ENCODE results near the gene SUSD5.

Gene SUSD5

GRCh38 chr3:33218446-33219174 lies at the start of gene SUSD5:
Gene SUSD5 (minus strand): TSS chr3:33218810. CDS start chr3:33218797, 13 bp downstream.
- peak; percentile 56 for DNase-seq (ENCODE audit: low spot score)

- no peak for DNase-seq (ENCODE audit: low spot score)
These were observed 41.5 kb upstream of the SUSD5 start for GRCh38 chr3:33260104-33260503.

DNA sequence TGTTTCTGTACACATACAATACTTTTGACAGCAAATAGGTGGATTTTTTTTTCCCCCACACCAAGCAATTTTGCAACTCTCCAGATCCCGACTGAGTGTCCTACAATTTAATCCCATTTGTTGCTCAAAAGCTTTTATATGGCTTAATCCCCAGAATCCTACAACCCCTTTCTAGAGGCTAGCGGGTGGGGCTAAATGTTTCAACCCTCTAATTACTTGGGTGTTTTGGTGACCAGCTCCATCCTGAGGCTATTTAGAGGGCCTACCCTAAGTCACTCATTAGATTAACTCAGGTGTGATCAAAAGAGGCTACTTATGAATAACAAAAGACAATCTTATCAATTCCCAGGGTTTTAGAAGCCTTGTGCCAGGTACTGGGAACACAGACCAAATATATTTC lies 37.6 kb upstream of the SUSD5 start:
- DNase-seq (ENCODE audit: low spot score) = no peak

GRCh38 chr3:33250712-33251111 lies 32.1 kb upstream of the SUSD5 start:
- DNase-seq (ENCODE audit: low spot score) = no peak

DNA sequence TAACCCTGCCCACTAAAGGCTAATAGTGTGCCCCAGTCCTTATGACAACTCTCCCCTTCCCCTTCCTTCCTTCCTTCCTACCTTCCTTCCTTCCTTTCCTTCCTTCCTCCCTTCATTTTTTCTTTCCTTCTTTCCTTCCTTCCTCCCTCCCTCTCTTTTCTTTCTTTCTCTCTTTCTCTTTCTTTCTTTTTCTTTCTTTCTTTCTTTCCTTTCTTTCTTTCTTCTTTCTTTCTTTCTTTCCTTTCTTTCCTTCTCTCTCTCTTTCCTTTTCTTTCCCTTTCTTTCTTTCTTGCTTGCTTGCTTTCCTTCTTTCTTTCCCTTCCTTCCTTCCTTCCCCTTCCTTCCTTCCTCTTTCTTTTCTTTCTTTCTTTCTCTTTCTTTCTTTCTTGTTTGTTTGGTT lies 28.2 kb upstream of the SUSD5 start:
- DNase-seq (ENCODE audit: low spot score) = no peak

DNA sequence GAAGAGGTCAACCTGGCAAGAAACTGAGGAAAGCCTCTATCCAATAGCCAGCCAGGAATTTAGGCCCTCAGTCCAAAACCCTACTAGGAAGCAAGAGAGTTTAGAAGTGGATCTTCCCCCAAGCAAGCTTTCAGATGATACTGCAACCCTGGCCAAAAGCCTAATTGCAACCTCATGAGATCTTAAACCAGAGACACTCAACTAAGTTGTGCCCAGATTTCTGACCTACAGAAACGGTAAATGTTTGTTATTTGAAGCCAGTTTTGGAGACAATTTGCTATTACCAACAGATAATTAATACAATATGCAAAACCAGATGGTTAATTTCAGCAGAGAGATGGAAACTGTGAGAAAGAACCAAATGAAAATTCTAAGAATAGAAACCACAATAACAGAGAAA lies 21.7 kb upstream of the SUSD5 start:
- DNase-seq (ENCODE audit: low spot score) = no peak

DNA sequence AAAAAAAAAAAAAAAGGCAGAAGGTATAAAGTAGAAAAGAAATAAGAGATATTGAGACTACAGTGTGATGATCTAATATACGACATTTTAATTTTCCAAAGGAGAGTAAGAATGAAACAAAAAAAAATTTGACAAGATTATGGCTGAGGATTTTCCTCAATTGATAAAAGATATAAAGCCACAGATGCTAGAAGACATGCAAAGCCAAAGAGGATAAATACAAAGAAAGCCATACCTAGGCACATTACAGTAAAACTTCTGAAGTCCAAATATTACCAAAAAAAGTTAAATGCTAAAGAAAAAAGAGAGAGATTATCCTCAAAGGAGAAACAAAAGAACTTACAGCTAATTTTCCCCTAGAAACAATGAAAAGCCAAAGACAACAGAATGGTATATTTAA lies 20.3 kb upstream of the SUSD5 start:
- no peak for DNase-seq (ENCODE audit: low spot score)

GRCh38 chr3:33237439-33237838 lies 18.8 kb upstream of the SUSD5 start:
- no peak for DNase-seq (ENCODE audit: low spot score)

DNA sequence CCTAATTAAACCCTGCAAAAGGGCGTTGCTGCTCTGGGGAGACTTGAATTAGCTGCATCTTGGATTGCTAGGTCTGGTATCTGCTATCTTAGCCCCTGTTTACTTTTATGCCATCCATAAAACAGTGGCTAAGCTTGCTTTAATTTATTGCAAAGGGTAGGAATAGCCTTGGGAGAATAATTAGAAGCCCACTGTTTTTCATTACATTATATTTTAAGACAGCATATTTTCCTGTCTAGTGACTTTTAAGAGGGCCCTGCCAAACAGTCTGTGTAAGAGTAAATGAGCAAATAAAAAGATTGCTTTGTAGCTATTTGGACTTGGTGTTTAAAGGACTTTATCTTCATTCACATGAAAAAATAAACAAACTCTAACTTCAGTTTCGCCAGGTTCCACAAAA lies 17.4 kb upstream of the SUSD5 start:
- DNase-seq (ENCODE audit: low spot score) = no peak

- no peak for DNase-seq (ENCODE audit: low spot score)
These were observed 15.3 kb upstream of the SUSD5 start for GRCh38 chr3:33233884-33234283.

GRCh38 chr3:33231756-33232465 lies 13.3 kb upstream of the SUSD5 start:
- DNase-seq (ENCODE audit: low spot score) = no peak

- DNase-seq (ENCODE audit: low spot score) = no peak
These were observed 11.3 kb upstream of the SUSD5 start for GRCh38 chr3:33229947-33230346.

DNA sequence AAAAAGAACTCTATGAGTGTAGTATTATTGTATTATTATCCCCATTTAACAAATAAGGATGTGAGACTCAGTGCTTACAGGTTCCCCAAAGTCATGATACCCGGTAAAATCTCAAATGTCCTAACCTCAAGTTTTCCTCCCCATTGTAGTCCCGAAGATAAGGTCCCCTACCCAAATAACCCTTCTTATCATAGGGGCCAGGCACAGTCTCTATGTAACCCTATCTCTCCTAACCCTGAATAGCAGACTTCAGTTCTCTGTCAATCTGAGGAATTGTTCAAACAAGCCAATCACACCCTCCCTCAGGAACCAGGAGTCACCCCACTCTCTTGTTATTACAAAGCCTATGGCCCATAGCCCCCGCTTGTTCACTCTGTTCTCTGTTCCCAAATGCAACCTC lies 10.5 kb upstream of the SUSD5 start:
- DNase-seq (ENCODE audit: low spot score) = no peak

- no peak for DNase-seq (ENCODE audit: low spot score)
These were observed 2.6 kb upstream of the SUSD5 start for GRCh38 chr3:33221241-33221640.

GRCh38 chr3:33219175-33219487 lies 521 bp upstream of the SUSD5 start:
- DNase-seq (ENCODE audit: low spot score) = no peak

DNA sequence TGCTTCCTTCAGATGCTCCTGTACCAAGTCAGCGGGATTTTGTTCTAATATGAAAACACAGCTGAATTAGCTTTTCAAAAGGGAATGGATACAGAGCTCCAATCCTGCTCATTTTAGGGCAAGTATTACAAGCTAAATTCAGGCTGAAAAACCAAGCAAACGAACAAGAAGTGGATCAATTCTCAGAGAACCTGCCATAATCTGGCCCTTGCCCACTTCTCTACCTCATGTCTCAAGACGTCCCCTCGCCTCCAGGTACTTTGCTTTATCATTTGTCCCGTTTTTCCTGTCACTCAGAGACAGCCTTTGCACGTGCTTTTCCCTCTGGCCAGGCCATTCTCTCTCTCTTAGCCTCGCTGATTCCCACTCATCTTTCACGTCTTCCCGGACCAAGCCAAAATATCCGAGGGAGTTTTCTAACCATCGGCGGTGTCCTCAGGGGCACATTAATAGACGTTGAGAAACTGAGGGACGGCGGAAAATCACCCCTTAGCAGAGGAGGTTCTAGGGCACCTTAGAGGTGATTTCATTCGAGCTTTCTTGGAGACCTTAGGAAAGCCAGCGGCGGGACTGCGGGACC lies 654 bp downstream of the SUSD5 start:
- DNase-seq (ENCODE audit: low spot score) = no peak

DNA sequence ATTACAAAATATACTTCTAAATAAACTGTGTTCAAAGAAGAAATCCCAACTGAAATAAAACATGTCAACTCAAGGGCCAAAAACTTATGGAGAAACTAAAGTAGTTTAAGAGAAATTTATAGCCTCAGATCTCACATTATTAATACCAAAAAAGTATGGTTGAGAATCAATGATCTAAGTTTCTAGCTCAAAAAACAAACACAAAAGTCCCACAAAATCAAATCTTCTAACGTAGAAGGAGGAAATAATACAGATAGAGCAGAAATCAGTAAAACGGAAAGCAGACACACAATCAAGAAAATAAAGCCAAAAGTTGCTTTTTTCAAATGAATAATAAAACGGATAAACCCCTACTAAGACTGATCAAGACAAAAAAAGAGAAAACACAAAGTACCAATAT lies 2.9 kb downstream of the SUSD5 start:
- DNase-seq (ENCODE audit: low spot score) = no peak

DNA sequence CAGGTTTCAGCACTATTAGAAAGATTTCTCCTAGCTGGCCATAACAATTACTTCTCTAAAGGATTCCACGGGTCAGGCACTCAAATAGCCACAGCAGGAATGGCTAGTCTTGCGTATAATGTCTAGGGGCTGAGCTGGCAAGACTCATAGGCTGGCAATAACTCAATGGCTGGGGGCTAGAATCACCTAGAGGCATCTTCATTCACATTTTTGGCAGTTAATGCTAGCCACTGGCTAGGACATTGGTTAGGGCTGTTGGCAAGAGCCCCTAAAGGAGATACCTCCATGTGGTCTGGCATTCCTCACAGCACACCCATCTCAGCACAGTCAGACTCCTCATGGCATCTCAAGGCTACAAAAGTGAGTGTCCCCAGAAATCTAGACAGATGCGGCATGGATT lies 6.2 kb downstream of the SUSD5 start:
- no peak for DNase-seq (ENCODE audit: low spot score)

DNA sequence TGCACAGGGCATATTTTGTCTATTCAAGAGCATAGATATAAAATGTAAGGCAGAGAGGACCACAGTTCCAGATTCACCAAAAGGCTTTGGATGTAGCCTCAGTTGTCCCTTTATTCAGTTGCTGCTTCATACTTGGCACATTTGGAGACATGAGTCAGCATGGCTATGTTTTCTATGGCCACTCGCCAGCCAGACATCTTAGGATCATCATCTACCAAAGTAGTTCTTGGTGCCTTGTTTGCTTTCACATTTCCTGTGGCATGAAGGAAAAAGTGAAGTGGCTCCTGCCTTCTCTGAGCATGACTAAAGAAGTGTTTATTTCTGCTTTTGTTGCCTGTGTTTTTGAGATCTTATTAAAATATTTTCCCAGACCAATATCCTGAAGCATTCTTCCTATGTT lies 7.2 kb downstream of the SUSD5 start:
- DNase-seq (ENCODE audit: low spot score) = peak; percentile 44

DNA sequence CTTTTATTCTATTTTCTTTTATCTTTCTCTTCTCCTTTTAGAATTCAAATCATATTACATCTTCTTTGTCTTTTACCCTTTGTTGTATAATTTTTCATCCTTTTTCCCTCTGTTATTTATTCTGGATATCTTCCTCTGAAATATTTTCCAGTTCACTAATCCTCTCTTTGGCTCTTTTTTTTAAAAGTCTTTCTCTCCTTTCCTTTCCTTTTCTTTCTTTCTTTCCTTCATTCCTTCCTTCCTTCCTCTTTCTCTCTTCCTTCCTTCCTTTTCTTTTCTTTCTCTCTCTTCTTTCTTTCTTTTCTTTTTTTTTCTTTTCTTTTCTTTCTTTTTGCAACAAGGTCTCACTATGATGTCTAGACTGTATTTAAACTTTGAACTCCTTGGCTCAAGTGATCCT lies 9.3 kb downstream of the SUSD5 start:
- no peak for DNase-seq (ENCODE audit: low spot score)

- DNase-seq (ENCODE audit: low spot score) = no peak
These were observed 15.7 kb downstream of the SUSD5 start for GRCh38 chr3:33202711-33203457.

- no peak for DNase-seq (ENCODE audit: low spot score)
These were observed 17.4 kb downstream of the SUSD5 start for GRCh38 chr3:33201195-33201594.

DNA sequence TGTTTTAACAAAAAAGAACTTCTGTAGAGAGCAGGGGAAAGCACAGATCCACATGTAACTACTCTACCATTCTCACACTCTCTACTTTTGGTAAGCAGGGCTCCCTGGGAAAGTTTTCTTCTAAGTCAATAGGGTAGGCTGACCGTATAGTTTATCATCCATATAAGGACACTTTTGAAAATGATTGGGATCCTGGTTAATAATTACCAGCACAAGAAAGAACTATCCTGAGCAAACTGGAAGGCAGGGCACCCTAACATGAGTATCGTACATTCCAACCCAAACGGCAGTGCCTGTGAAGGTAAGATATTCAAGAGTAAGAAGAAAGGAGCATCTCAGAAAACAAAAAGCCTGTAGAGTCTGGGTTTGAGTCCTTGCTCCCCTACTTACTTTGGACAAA lies 22.1 kb downstream of the SUSD5 start:
- no peak for DNase-seq (ENCODE audit: low spot score)
